ENCODE measurements around the gene MAD1L1. TPM values are rescaled to one million over a fixed set of nuclear protein-coding genes. Genes with fewer than 3 reads are reported as not detected.

Gene MAD1L1
- total and polyA plus RNA-seq, 5 donors from 2014 or later, result 225 to 380 (median 300) TPM

- H3K36me3 Mint-ChIP-seq, result peaks cover 5% of the 10 kb centered on the region
- DNase-seq (no peak), ATAC-seq (ENCODE audit: low read depth in 2 of 2) (no peak)
- H3K9me3 Mint-ChIP-seq, result no peaks in the 10 kb centered on the region
- no peak overlapping the region for H3K27ac Mint-ChIP-seq
- H3K4me1 Mint-ChIP-seq, result peaks cover 6 to 24% (median 17%) of the 10 kb centered on the region in 4 donors
- peak overlapping the region in 1 of 4 donors; percentile 52 for H3K4me3 Mint-ChIP-seq
- Histone ChIP-seq H3K36me3 (ENCODE audit: control insufficient read depth, insufficient read depth, low read length) (no peaks in the 10 kb centered on the region), H3K9me3 (ENCODE audit: control insufficient read depth in 2 of 2, low read length in 2 of 2) (no peaks in the 10 kb centered on the region), H3K27ac (ENCODE audit: insufficient read depth, low read length, poor library complexity, severe bottlenecking) (no peak overlapping the region), H3K4me3 (ENCODE audit: low read depth, low read length) (no peak overlapping the region), H3K4me1 (ENCODE audit: control insufficient read depth, insufficient read depth, low read length, poor library complexity, severe bottlenecking) (peaks cover 19% of the 10 kb centered on the region), H3K27me3 (ENCODE audit: control insufficient read depth, insufficient read depth, low read length) (no peaks in the 10 kb centered on the region)
- no peaks in the 10 kb centered on the region for H3K27me3 Mint-ChIP-seq
Observed at GRCh38 chr7:2117646-2118045, 115.1 kb downstream of the MAD1L1 start.

- no peak overlapping the region for H3K27ac Mint-ChIP-seq
- no peaks in the 10 kb centered on the region for H3K9me3 Mint-ChIP-seq
- peaks cover 22% of the 10 kb centered on the region for H3K4me1 ChIP-seq (ENCODE audit: control insufficient read depth, insufficient read depth, low read length, poor library complexity, severe bottlenecking)
- no peaks in the 10 kb centered on the region for H3K27me3 ChIP-seq (ENCODE audit: control insufficient read depth, insufficient read depth, low read length)
- no peak for ATAC-seq (ENCODE audit: low read depth in 2 of 2)
- H3K4me3 Mint-ChIP-seq, result peak overlapping the region in 1 of 4 donors; percentile 52
- H3K4me3 ChIP-seq (ENCODE audit: low read depth, low read length), result no peak overlapping the region
- no peaks in the 10 kb centered on the region for H3K27me3 Mint-ChIP-seq
- DNase-seq, result no peak
- no peaks in the 10 kb centered on the region for H3K36me3 ChIP-seq (ENCODE audit: control insufficient read depth, insufficient read depth, low read length)
- H3K4me1 Mint-ChIP-seq, result peaks cover 6 to 28% (median 21%) of the 10 kb centered on the region in 4 donors
- H3K9me3 ChIP-seq (ENCODE audit: control insufficient read depth in 2 of 2, low read length in 2 of 2), result no peaks in the 10 kb centered on the region
- H3K27ac ChIP-seq (ENCODE audit: insufficient read depth, low read length, poor library complexity, severe bottlenecking), result no peak overlapping the region
- peaks cover 5% of the 10 kb centered on the region for H3K36me3 Mint-ChIP-seq
Observed at GRCh38 chr7:2116989-2117591, 115.7 kb downstream of the MAD1L1 start.

GRCh38 chr7:2116448-2116810 lies 116.3 kb downstream of the MAD1L1 start:
- peaks cover 6 to 31% (median 23%) of the 10 kb centered on the region in 4 donors for H3K4me1 Mint-ChIP-seq
- H3K27ac Mint-ChIP-seq, result no peak overlapping the region
- no peak for DNase-seq
- ATAC-seq (ENCODE audit: low read depth in 2 of 2), result no peak
- Histone ChIP-seq H3K27ac (ENCODE audit: insufficient read depth, low read length, poor library complexity, severe bottlenecking) (no peak overlapping the region), H3K36me3 (ENCODE audit: control insufficient read depth, insufficient read depth, low read length) (no peaks in the 10 kb centered on the region), H3K9me3 (ENCODE audit: control insufficient read depth in 2 of 2, low read length in 2 of 2) (no peaks in the 10 kb centered on the region), H3K4me3 (ENCODE audit: low read depth, low read length) (no peak overlapping the region), H3K27me3 (ENCODE audit: control insufficient read depth, insufficient read depth, low read length) (no peaks in the 10 kb centered on the region), H3K4me1 (ENCODE audit: control insufficient read depth, insufficient read depth, low read length, poor library complexity, severe bottlenecking) (peaks cover 24% of the 10 kb centered on the region)
- H3K9me3 Mint-ChIP-seq, result no peaks in the 10 kb centered on the region
- H3K36me3 Mint-ChIP-seq, result peaks cover 5% of the 10 kb centered on the region
- H3K4me3 Mint-ChIP-seq, result no peak overlapping the region
- no peaks in the 10 kb centered on the region for H3K27me3 Mint-ChIP-seq

GRCh38 chr7:2115760-2116447 lies 116.8 kb downstream of the MAD1L1 start:
- Mint-ChIP-seq H3K4me3 (no peak overlapping the region), H3K36me3 (peaks cover 5% of the 10 kb centered on the region), H3K27ac (no peak overlapping the region), H3K4me1 (peaks cover 6 to 34% (median 23%) of the 10 kb centered on the region in 4 donors), H3K27me3 (no peaks in the 10 kb centered on the region), H3K9me3 (no peaks in the 10 kb centered on the region)
- Histone ChIP-seq H3K27ac (ENCODE audit: insufficient read depth, low read length, poor library complexity, severe bottlenecking) (no peak overlapping the region), H3K27me3 (ENCODE audit: control insufficient read depth, insufficient read depth, low read length) (no peaks in the 10 kb centered on the region), H3K4me1 (ENCODE audit: control insufficient read depth, insufficient read depth, low read length, poor library complexity, severe bottlenecking) (peaks cover 23% of the 10 kb centered on the region), H3K36me3 (ENCODE audit: control insufficient read depth, insufficient read depth, low read length) (no peaks in the 10 kb centered on the region), H3K4me3 (ENCODE audit: low read depth, low read length) (no peak overlapping the region), H3K9me3 (ENCODE audit: control insufficient read depth in 2 of 2, low read length in 2 of 2) (no peaks in the 10 kb centered on the region)
- DNase-seq (no peak), ATAC-seq (ENCODE audit: low read depth in 2 of 2) (no peak)

GRCh38 chr7:2114926-2115759 lies 117.6 kb downstream of the MAD1L1 start:
- H3K36me3 ChIP-seq (ENCODE audit: control insufficient read depth, insufficient read depth, low read length), result no peaks in the 10 kb centered on the region
- no peaks in the 10 kb centered on the region for H3K27me3 ChIP-seq (ENCODE audit: control insufficient read depth, insufficient read depth, low read length)
- ATAC-seq (ENCODE audit: low read depth in 2 of 2) (no peak), DNase-seq (no peak)
- H3K36me3 Mint-ChIP-seq, result peaks cover 11% of the 10 kb centered on the region
- H3K4me3 Mint-ChIP-seq, result no peak overlapping the region
- peaks cover 15% of the 10 kb centered on the region for H3K4me1 ChIP-seq (ENCODE audit: control insufficient read depth, insufficient read depth, low read length, poor library complexity, severe bottlenecking)
- peaks cover 4 to 36% (median 19%) of the 10 kb centered on the region in 4 donors for H3K4me1 Mint-ChIP-seq
- no peaks in the 10 kb centered on the region for H3K27me3 Mint-ChIP-seq
- H3K9me3 Mint-ChIP-seq, result no peaks in the 10 kb centered on the region
- no peaks in the 10 kb centered on the region for H3K9me3 ChIP-seq (ENCODE audit: control insufficient read depth in 2 of 2, low read length in 2 of 2)
- no peak overlapping the region for H3K4me3 ChIP-seq (ENCODE audit: low read depth, low read length)
- H3K27ac Mint-ChIP-seq, result no peak overlapping the region
- no peak overlapping the region for H3K27ac ChIP-seq (ENCODE audit: insufficient read depth, low read length, poor library complexity, severe bottlenecking)

GRCh38 chr7:2114052-2114451 lies 118.7 kb downstream of the MAD1L1 start:
- H3K27ac Mint-ChIP-seq, result peak overlapping the region in 1 of 3 donors; percentile 25
- no peaks in the 10 kb centered on the region for H3K9me3 Mint-ChIP-seq
- Histone ChIP-seq H3K4me1 (ENCODE audit: control insufficient read depth, insufficient read depth, low read length, poor library complexity, severe bottlenecking) (peaks cover 6% of the 10 kb centered on the region), H3K27me3 (ENCODE audit: control insufficient read depth, insufficient read depth, low read length) (no peaks in the 10 kb centered on the region), H3K9me3 (ENCODE audit: control insufficient read depth in 2 of 2, low read length in 2 of 2) (no peaks in the 10 kb centered on the region), H3K36me3 (ENCODE audit: control insufficient read depth, insufficient read depth, low read length) (no peaks in the 10 kb centered on the region), H3K4me3 (ENCODE audit: low read depth, low read length) (no peak overlapping the region), H3K27ac (ENCODE audit: insufficient read depth, low read length, poor library complexity, severe bottlenecking) (no peak overlapping the region)
- peaks cover 7% of the 10 kb centered on the region for H3K36me3 Mint-ChIP-seq
- no peaks in the 10 kb centered on the region for H3K27me3 Mint-ChIP-seq
- no peak for DNase-seq
- ATAC-seq (ENCODE audit: low read depth in 2 of 2), result no peak
- no peak overlapping the region for H3K4me3 Mint-ChIP-seq
- peaks cover 0 to 27% (median 15%) of the 10 kb centered on the region in 4 donors for H3K4me1 Mint-ChIP-seq

GRCh38 chr7:2112261-2113198 lies 120.2 kb downstream of the MAD1L1 start:
- Mint-ChIP-seq H3K27ac (peak overlapping the region in 1 of 3 donors; percentile 35), H3K36me3 (peaks cover 7% of the 10 kb centered on the region), H3K27me3 (no peaks in the 10 kb centered on the region), H3K9me3 (no peaks in the 10 kb centered on the region), H3K4me3 (no peak overlapping the region), H3K4me1 (peaks cover 0 to 23% (median 11%) of the 10 kb centered on the region in 4 donors)
- Histone ChIP-seq H3K4me3 (ENCODE audit: low read depth, low read length) (no peak overlapping the region), H3K9me3 (ENCODE audit: control insufficient read depth in 2 of 2, low read length in 2 of 2) (no peaks in the 10 kb centered on the region), H3K27me3 (ENCODE audit: control insufficient read depth, insufficient read depth, low read length) (no peaks in the 10 kb centered on the region), H3K4me1 (ENCODE audit: control insufficient read depth, insufficient read depth, low read length, poor library complexity, severe bottlenecking) (peaks cover 6% of the 10 kb centered on the region), H3K36me3 (ENCODE audit: control insufficient read depth, insufficient read depth, low read length) (no peaks in the 10 kb centered on the region), H3K27ac (ENCODE audit: insufficient read depth, low read length, poor library complexity, severe bottlenecking) (no peak overlapping the region)
- DNase-seq, result no peak
- no peak for ATAC-seq (ENCODE audit: low read depth in 2 of 2)
